ENCODE data around the gene IARS1.

Gene IARS1

GRCh38 chr9:92295240-92295790, 1.8 kb upstream of the IARS1 start:
- no peak for DNase-seq

DNA sequence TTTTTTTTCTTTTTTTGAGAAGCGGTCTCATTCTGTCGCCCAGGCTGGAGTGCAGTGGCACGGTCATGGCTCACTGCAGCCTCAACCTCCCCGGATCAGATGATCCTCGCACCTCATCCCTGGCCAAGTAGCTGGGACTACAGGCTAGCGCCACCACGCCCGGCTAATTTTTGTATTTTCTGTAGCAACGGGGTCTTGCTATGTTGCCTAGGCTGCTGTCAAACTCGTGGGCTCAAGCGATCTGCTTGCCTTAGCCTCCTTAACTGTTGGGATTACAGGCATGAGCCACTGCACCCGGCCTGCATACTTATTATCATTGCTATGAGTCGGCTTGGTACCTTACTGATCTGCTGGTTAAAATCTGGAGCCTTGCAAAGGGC, 790 bp upstream of the IARS1 start:
- DNase-seq, result no peak

DNA sequence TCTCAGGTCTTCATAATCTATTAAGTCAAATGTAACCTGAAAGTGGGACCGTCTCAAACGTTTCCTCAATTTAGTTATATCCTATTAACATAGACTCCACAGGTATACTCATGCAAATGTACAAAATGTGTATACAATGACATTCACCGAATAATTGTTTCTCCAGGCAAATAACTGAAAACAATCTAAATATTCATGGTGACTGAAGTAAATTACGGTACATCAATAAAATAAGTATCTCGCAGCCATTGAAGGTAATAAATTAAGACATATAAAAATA, 482 bp downstream of the IARS1 start:
- DNase-seq, result no peak

DNA sequence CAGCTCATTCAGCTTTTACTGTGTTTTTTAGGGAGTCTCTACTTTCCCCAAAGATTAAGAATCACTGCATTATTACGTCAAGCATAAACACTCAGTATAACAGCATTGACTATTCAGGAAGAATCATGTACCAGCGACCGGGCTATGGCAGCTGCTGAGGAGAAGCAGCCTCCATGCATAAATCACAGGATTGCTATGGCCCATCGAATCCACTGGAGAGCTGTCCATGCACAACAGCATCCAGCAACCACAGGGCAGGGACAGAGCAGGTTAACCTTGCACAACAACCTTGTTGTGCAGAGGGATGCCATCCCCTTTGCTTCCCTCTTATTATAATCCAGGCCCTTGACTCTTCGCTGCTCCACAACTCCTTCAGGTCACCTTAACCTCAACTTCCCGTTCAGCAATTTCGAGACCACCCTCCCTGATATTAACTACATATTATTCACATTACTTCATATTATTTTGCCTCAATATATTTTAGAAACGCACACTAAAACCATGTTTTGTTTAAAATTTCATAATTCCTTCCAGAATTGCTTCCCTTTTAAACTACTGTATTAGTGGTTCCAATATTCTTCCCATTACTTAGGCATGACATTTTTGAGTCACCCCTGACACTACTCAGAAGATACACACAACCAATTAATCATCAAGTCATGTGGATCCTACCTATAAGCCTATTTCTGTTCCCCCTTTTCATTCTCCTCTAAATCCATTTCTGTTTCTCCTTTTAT, 991 bp downstream of the IARS1 start:
- no peak for DNase-seq

DNA sequence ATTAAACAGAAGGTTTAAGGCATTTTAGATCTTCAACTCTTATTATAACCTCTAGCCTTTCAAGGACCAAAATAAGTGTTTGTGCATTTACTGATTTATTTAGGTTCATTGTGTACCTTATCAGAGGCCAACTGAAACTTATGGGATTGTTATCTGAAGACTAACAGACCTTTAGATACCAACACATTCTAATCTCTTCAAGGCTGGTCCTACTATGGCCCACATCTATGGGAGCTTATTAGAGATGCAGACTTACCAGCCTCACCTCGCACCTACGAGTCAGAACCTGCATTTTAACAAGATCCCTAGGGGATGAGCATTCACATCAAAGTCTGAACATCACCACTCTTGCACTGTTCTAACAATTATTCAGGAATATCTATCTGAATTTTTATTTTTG, 1.9 kb downstream of the IARS1 start:
- no peak for DNase-seq

- DNase-seq, result no peak
Measured at GRCh38 chr9:92290785-92291429, 2.6 kb downstream of the IARS1 start.

- DNase-seq, result no peak
Measured at GRCh38 chr9:92289708-92290390, 3.6 kb downstream of the IARS1 start.

- DNase-seq, result no peak
Measured at GRCh38 chr9:92279302-92279701, 14.2 kb downstream of the IARS1 start.

DNA sequence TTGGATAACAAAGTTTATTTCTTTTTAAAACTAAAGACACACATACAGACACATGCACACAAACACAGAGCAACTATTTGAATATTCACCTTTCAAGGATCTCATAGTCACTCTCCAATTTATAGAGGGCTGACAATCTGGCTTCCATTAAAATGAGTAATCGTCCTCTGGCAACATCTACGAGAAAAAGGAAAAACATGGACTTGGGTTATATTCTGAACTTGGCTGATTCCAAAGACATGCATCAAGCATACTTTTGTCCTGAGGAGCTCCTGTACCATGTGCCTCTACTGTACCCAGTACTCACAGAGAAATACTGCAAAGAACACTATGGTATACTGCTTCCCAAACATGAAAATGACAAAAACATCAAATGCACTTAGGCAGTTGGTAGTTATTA, 15.4 kb downstream of the IARS1 start:
- no peak for DNase-seq

GRCh38 chr9:92276331-92277032, 17.0 kb downstream of the IARS1 start:
- DNase-seq, result no peak

DNA sequence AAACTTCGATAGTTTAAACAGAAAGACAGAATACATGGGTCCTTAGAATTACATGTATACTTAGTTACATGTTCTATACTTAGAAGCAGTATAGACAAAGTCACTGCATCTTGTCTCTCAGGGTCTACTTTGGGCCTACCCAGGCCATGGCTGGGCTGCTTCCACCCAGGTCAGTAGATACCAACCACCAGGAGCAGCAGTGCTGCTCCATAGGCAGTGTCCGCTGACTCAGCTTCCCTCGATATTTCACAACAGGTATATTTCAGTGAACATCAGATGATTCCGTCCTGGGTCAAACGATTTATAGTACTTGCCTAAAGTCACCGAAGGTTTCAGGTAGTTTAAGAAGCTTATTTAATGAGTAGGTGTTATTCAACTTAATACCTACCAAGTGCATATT, 18.0 kb downstream of the IARS1 start:
- no peak for DNase-seq

DNA sequence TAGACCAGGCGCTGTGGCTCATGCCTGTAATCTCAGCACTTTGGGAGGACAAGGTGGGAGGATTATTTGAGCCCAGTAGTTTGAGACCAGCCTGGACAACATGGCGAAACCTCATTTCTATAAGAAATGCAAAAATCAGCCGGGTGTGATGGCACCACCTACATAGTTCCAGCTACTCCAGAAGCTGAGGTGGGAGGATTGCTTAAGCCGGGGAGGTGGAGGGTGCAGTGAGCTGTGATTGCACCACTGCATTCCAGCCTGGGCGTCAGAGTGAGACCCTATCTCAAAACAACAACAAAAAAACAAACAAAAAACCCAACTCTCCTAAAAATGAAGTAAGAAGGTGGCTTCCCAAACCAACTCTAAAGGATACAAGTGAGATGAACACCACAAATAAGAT, 23.0 kb downstream of the IARS1 start:
- no peak for DNase-seq

GRCh38 chr9:92266486-92266885, 27.0 kb downstream of the IARS1 start:
- DNase-seq, result no peak

DNA sequence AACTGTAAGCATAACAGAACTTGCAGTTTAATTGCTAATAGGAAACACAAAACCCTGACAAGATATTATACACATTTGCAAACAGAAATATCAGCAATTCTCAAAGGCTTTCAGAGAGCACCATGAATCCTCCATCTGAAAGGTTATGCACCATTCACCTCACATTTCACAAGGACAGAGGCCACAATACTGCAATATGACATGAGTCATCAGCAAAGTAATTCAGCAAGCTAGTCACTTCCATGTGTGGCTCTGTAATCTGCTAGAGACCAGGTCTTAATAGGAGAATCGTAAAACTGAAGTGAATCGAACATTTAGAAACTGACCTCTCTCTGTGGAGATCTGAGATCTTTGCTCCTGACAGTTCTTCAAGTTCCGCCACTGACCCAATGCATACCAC, 28.3 kb downstream of the IARS1 start:
- DNase-seq, result no peak

DNA sequence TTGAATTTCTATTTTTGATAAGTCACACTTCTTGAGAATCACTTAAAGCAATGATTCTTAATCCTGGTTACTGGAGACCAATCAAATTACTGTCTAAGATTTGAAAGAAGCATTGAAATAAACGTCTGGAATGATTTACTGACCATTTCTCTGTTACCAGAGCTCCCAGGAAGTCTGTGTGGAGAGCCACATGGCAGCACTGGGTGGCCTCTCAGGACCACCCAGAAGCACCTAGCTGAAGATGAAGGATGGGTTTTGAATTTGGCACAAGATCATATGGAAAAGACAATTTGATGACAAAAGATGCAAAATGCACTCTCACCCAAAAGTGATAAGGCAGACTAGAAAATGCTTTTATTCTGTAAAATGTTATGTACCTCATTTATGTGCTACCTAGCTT, 30.4 kb downstream of the IARS1 start:
- no peak for DNase-seq

DNA sequence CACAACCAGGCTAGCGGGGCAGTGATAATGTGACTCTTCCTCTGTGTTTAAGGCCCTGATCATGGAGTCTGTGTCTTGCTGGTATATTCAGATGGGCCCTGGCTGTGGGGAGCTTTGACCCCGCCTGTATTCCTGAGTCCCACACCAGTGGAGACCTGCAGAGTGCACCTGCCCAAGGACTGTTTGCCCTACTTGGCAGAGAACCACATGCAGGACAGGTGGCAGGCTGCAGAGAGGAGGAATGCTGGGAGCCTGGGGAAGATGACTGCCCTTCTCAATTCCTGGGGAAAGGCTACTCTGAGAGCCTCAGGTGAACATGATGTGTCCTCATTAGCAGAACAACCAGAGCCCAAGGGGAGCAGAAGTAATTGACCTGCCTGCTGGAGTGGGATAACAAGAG, 36.2 kb downstream of the IARS1 start:
- DNase-seq, result no peak

- no peak for DNase-seq
Measured at GRCh38 chr9:92254381-92255337, 38.8 kb downstream of the IARS1 start.

DNA sequence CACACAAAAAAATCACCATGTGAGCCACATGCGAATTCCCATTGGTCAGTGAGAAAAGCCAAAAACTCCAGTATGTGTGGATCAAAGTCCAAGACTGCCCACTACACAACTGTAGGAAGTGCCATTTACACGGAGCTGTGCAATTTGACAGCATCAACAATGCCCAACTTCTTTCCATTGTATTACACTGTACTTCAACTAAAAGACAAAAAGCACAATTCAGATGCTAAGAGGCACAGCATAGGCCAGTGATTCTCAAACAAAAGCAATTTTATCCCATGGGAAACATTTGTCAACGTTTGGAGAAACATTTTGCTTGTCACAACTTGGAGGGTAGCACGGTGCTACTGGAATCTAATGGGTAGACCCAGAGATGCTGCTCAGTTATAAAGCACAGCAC, 39.8 kb downstream of the IARS1 start:
- no peak for DNase-seq

DNA sequence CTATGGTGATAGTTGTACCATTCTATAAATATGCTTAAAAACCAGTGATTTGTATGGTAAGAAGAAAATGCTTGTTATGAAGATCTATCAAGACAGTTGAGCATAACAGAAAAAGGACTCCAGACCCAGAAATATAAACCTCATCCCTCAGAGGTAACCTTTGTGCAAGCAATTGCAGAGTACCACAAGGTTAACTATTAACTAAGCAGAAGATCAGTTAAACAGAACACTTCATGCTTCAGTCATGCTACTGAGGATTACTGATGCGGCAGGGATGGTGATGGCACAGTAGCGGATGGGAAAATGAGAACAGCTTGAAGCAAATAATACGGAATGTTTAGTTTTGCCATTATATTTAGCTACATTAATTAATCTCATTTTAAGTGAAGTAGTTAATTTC, 45.5 kb downstream of the IARS1 start:
- DNase-seq, result no peak

- DNase-seq, result no peak
Measured at GRCh38 chr9:92247296-92247695, 46.2 kb downstream of the IARS1 start.

DNA sequence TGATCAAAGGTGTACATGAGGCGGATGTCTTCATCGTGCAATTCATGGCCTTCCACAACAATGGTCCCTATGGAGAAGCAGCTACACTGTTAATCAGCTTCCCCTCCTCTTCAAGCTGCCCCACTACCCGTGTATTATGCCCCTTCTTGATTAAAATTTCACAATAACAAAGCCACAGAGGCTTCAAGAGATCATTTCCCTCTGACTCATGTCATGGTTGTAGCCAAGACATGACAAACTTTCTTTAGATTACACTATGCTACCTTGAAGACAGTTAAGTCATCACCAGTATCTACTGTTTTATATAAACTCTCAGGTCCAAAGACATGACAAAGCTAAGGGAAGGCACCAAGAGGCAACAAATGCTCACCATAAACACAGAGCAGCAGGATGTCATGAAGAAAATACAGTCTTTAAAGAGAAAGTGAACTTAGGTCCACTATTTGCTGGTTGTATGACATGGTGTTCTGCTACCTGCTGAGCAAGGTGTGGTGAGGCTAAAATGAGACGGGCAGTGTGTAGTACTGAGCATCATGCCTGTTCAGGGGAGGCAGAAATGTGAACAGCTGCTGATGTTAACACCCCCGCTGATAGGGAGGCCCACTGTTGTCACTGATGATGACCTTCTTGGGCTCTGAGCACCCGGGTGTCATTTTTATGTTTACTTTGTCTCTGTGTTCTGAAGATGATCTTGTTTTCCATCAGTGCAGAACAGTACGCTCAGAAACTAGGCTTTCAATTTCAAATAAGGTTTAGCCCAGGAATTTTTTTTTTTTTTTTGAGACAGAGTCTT, 48.3 kb downstream of the IARS1 start:
- no peak for DNase-seq
